NCI-H82 treated with DMSO at 0.1 percent for 48 hours (cell line): ENCODE results near the gene NPR1.
"Not testable (repeated sequence)": the region's sequence is repeated elsewhere in the genome, so short reads cannot be mapped to it uniquely, and the experiment has no call there.

Experiments used
- DNase-seq: peaks from one replicate; lab custom pipeline; 2025; ENCODE audit not compliant: unreplicated experiment; lab: John Stamatoyannopoulos, UW

NPR1 gene

DNA sequence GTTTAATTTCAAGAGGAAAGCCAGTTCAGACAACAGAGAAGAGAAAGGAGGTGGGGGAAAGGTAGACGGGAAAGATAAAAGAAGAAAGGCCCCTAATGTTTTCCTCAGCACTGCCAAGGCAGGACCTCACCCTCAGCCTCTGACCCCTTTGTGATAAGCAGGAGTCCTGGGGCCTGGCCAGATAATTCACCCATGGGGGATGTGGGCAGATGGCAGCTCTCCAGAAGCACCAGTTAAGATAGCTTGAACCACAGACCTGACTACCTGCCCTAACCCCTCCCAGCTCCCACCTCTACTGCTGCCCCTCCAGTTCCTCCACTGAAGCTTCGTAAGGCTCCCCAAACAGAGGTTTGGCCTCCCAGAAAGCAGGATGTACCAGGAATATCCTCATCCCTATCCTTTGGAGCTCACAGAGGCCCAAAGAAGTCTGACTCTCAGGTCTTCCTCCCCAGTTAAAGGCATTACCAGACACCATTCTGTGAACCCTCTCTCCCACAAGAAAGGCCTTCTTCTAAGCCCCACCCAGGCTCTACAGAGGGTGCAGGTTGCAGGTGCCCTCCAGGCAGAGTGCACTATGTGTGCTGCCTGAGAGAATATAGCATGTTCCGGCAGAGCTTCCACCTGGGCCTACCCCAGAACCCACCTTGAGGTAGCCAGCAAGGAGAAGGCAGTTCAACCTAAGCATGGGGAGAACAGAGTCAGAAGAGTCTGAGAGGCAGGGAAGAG is 29.2 kb upstream of the NPR1 start:
- DNase-seq: no peak

DNA sequence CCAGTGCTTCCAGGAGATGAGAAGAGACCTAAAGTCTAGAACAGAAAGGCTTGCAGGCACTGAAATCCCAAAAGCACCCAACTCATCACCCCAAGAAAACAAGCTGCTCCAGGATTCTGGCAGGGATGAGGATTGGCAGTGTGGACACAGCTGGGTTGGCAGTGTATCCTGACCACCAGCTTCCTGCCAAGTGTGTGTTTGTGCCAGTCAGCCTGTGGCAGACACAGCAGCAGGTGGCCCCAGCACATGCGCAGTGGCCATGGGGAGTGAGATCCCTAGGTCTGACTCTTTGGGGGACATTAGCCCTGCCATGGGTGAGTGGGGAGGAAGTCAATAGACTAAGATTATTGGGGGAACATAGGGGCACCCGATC is 28.6 kb upstream of the NPR1 start:
- no peak for DNase-seq

DNA sequence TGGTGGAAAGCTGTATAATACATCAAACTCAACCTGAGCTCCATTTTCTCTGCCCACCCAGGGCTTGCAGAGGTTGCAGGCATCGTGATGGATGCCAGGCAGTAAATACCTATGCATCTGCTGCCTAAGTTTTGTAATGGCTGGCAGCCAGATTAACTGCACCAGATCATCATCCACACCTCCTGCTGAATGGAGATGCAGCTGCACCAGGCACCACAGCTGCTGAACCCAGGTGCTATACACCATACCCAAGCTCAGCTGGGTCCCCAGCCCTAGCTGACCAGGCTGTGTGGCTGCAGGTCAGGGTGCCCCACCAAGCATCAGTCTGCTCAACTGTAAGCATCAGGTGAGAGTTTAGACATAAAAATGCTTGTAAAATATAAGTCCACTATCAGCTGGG is 26.7 kb upstream of the NPR1 start:
- DNase-seq: no peak

DNA sequence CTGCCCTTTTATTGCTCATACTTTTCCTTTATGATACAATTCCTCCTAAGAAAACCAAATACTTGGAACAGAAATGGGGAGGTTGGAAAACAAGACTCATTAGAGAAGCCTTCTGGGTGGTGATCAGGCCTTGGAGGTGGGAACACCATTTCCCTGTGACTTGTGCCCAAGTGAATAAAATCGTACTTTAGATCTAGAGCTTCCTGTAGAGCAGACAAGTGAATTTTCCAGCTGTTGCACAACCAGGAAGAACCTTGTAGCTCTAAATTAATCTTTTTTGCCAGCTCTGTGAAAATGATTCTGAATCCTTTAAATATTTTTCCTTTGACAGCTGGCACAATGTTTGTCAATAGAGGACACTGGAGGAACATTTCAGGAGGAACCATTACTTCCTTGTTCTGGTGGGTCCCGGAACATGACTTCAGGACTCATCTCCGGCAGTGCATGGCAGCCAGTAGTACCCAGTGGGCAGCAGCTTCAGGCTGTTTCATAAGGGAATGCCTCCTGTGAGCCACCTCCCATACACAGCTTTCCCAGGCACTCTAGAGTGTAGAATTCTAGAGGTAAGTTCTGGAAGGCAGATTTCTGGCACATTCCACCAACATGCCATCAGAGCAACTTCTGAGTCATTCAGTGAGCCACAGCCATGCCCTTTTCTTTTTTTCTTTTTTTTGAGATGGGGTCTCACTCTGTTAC is 25.5 kb upstream of the NPR1 start:
- no peak for DNase-seq

DNA sequence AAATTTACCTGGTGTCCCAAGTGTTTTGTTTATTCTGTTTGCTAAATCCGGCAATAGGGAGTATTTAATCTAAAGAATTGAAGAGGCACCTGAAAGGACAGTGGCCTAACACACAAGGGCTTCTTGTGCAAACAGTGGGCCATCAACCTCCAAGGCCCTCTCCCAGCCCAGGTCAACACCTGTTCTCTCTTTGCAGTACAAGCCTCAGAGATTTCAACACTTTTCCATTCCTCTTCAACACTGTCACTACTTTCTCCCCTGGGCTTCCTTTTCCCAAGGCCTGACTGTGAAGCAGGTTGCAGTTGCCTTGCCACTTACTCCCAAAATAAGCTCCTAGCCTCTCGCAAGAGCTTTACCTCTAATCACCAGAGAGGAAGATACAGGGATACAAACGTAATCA is 23.2 kb upstream of the NPR1 start:
- DNase-seq: no peak

DNA sequence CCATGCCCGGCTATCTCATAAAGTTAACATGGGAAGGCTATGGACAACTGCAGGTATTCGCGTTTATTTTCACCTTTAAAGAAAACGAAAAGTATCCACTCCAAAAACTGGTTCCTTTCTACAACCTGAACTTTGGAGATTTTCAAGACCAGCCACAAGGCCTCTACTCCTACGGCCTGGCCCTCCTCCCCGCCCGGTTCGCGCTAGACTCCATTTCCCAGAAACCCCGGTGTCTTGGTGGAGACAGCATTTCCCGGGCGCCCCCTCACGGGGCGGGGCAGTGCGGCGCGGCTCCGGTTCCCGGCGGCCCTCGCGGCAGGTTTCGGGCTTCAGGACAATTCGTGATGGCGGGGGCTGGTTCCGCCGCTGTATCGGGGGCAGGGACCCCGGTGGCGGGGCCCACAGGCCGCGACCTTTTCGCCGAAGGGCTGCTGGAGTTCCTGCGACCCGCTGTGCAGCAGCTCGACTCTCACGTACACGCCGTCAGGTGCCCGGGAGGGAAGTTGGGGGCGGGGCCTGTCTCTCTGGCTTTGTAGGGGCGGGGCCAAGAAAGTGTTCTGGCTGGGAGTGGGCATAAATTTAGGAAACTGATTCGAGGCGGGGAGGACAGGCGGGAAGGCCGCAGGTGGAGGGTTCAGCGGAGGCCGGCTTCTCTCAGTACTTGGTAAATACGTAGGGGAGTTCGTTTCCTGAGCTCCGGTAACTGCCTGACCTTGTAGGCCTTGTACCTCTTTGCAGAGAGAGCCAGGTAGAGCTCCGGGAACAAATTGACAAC is 19.9 kb upstream of the NPR1 start, which contains the start of gene SNAPIN:
SNAPIN (plus strand) TSS at position 304 of the 775 bp plus-strand sequence; CDS start at position 345, 41 bp downstream.
- DNase-seq: peak; percentile 87

DNA sequence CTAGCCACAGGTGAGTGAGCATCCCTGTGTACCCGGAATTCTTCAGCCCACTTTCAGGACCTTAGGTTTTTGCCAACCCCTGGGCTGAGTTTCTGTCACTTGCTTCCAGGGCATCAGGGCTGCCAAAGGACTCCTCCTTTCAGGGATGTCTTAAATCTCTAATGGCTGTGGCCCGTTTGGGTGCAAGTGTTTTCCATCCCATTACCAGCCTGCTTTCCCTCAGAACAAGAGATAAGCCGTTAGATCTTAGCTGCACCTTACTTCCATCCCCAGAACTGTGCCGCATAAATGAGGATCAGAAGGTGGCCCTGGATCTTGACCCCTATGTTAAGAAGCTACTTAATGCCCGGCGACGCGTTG is 19.3 kb upstream of the NPR1 start:
- no peak for DNase-seq

DNA sequence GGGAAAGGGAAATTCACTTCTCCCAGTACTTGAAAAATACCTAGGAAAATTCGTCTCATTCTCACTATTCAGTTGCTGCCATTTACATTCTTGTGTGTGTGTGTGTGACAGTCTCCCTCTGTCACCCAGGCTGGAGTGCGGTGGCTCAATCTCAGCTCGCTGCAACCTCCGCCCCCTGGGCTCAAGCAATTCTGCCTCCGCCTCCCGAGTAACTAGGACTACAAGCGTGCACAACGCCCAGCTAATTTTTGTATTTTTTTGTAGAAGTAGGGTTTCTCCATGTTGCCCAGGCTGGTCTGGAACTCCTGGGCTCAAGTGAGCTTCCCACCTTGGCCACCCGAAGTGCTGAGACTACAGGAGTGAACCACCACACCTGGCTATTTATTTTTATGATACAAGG is 18.8 kb upstream of the NPR1 start:
- DNase-seq: no peak

DNA sequence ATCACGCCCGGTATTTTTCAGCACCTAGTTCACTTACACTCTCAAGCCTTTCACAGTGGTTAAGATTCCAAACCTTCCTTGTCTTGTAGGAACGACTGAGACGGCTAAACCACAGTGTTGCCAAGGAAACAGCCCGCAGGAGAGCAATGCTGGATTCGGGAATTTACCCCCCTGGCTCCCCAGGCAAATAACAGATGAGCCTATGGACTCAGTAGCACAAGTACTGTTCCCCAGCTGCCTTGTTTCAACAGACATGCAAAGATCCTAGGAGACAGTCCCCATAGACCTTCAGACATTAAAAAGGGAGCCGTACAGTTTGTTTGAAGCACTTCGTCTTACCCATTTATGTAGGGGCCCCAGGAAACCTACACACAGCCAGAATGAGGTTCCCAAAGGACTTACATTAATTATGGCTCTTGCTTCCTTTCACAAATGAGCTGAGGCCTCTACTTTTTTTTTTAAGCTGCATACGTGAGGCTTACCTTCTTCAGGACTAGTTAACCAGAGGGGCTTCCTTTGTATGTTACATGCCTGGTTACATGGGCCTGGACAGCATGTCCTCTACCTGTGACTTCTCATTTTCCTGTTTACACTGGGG is 17.3 kb upstream of the NPR1 start:
- no peak for DNase-seq

DNA sequence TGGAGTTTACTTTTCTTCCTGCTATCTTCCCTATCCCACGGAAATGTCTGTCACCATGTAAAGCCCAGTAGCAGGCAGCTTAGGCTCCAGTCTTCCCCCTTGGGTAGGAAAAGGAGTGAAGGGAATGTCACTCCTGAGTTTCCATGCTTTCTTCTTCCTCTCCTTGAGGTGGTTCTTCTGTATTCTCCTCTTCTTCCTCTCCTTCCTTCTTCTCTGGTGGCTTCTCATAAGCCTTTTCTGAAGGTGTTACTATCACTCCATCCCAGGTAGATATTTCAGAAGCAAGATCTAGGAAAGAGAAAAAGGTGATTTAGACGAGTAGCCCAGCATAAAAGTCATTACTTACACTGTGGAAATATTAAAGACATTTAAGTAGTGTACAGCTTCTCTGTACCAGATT is 16.2 kb upstream of the NPR1 start:
- DNase-seq: no peak

DNA sequence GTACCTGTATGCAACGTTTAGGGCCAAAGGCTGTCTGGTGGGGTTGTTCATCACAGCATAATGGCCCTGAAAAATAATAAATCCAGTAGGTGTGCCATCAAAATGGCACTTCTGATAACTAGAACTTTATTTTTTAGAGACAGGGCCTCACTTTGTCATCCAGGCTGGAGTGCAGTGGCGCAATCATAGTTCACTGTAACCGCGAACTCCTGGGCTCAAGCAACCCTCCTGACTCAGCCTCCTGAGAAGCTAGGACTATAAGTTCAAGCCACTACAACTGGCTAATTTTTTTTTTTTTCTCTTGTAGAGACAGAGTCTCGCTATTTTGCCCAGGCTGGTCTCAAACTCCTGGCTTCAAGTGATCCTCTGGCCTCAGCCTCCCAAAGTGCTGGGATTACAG is 15.3 kb upstream of the NPR1 start:
- no peak for DNase-seq

DNA sequence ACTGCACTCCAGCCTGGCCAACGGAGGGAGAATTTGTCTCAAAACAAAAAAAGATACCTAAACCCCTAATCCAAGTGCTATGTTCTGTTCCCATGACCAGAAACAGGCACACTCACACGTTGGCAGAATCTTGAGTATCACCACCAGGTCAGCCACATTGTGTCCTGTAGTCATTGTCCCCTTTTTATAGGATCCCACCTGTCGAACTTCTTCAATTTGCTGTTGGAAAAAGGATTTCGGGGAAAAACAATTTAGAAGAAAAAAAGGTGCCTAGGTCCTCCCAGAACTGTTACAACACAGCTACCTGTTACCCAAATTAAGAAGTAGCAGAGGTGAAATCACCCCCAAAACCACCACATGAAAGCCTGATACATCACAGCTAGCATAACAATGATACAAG is 11.0 kb upstream of the NPR1 start:
- DNase-seq: no peak

DNA sequence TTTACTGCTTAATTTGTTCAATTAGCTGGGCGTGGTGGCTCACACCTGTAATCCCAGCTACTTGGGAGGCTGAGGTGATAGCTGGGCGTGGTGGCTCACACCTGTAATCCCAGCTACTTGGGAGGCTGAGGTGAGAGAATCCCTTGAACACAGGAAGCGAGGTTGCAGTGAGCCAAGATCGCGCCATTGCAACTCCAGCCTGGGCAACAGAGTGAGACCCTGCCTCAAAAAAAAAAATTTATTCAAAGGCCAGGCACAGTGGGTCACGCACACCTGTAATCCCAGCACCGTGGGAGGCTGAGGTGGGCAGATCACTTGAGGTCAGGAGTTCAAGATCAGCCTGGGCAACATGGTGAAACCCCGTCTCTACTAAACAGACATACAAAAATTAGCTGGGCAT is 9.8 kb upstream of the NPR1 start:
- DNase-seq: not testable (repeated sequence)

DNA sequence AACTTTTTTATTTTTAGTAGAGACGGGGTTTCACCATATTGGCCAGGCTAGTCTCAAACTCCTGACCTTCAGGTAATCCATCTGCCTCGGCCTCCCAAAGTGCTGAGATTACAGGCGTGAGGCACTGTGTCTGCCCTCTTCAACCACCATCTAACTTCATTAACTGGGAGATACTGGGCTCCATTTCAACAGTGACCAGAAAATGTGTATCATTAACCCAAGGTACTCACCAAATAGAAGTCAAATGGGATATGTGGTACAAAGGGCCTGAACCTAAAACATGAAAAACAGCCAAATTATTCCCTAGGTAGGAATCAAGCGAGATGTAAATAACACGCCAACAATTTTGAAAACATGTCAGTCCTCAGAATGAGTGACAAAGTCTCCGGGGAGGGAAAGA is 8.9 kb upstream of the NPR1 start:
- no peak for DNase-seq

DNA sequence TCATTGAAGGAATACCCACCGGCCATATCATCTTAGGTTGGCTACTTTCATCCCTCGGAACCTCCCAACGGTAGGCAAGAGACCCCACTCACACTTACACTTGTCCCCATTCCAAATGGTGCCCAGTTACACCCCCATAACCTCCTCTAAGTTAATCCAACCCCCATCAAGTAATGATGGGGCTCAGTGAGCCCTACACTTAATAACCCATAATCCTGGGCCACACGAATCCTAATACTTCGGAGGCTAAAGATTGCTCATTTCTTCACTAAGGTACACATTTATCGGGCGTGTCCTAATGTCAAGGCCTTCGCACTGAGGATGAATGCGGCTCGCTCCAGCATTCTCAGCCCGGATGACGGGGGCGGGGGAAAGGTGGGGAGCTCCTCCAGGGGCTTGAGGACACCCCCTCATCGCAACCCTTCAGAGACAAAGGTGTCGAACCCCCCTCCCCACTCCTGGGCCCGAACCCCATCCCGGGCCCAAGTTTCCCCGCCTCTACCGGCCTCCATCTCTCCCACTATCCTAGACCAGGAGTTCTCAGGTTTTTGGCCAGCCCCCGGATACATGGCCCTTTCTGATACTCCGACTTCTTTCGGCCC is 8.1 kb upstream of the NPR1 start:
- no peak for DNase-seq

DNA sequence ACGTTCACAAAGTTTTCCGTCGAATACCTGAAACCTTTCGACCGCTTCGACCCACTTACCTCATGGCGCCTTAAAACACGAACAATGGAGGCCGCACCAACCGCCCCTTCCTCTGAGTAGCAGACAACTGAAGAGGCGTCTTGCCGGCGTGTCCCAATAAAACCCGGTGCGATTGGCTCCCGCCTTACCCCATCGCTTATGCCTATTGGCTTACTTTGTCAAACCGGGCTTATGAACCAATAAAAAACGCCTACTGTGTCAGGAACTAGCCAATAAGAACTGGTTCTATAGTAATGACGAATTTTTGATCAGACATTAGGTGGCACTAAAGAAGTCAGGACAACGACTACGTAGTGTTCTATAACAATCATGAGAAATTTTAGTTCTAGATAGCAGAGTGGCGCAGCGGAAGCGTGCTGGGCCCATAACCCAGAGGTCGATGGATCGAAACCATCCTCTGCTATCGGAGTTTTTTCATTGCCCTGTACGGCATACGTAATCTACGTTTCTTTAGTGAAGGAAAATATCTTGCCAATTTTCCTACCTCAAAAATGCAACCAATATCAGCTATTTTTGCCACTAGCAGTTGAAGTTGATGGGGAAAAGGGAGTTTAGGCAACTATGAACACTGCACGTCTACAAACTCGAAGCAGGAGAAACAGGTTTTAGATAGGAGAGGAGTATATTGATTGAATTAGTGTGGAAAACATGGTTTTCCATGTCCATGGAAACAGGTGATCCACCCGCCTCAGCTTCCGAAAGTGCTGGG is 7.4 kb upstream of the NPR1 start, which contains the start of gene ILF2:
ILF2 (minus strand) TSS at position 135 of the 769 bp plus-strand sequence; CDS start at position 64, 71 bp downstream.
- DNase-seq: peak; percentile 100

DNA sequence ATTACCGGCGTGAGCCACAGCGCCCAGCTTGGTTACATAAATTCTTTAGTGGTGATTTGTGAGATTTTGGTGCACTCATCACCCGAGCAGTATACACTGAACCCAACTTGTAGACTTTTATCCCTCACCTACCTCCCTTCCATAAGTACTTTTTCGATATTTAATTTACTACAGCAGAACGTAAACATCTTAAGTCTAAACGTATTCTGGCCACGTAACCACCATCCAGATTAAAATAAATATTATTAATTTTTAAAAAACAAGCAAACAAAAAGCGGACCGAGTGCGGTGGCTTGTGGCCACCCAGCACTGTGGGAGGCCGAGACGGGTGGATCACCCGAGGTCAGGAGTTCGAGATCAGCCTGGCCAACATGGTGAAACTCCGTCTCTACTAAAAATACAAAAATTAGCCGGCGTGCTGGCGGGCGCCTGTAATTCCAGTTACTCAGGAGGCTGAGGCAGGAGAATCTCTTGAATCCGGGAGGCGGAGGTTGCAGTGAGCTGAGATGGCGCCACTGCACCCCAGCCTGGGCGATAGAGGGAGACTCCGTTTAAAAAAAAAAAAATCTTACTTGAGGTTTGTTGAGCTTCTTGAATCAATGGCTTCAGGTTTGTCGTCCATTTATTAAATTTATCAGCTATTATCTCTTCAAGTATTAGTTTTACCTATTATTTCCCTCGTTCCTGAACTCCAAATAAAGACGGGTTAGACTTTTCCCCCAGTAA is 6.7 kb upstream of the NPR1 start:
- DNase-seq: peak; percentile 80

DNA sequence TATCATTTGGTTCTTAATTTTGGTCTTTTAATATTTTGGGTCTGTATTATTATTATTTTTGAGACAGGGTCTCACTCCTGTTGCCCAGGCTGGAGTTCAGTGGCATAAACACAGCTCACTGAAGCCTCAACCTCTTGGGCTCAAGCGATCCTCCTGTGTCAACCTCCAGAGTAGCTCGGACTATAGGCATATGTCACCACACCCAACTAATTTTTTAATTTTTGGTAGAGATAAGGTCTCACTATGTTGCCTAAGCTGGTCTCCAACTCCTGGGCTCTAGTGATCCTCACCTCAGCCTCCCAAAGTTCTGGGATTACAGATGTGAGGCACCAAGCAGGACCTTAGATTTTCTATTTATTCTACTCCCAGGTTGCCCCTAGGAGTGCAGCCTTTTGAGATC is 5.0 kb upstream of the NPR1 start:
- DNase-seq: no peak

DNA sequence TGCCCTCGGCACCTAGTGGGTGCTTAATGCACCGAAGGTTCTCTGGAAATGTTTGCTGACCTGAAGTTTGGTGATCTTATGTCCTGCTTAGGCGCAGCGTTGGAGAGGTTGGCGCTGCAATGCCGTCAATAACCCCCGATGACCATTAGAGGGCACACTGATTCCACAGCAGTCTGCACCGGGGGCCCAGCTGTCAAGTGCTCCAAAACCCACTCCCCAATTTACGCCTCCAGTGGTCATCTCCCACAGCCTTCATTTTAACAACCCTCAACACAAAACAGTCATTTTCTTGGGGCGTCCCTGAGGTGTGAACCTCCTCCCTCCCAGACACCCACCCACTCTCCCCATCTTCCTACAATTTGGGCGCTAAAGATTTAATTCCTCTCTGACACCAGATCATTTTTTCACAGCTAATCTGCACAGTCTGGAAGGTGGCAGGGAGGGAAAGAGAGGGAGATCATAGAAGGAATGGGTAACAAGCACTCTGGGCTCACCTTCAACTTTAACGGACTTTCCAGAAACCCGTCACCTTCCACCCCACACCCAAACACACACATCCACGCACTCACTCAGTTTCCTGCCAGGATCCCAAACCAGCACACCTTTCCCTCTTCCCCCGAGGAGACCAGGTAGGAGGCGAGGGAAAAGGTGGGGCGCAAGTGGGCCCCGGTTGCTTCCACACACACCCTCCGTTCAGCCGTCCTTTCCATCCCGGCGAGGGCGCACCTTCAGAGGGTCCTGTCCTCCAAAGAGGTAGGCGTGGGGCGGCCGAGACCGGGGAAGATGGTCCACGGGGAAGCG is 570 bp upstream of the NPR1 start:
- DNase-seq: peak; percentile 66
